GM23248 (cell line): ENCODE measurements around the gene CDCA3.

ENCODE experiments used
- EZH2 ChIP-seq: fragments of 200-600 bp; sonication (generic); IDR thresholded peaks from 2 replicates; pipeline ENCODE4 v1.6.1; 2018; ENCODE audit warnings: antibody characterized with exemption, mild to moderate bottlenecking; ENCODE audit not compliant: insufficient read depth, poor library complexity, severe bottlenecking
- EZH2phosphoT487 ChIP-seq: fragments of 200-600 bp; sonication (generic); IDR thresholded peaks from 2 replicates; pipeline ENCODE4 v1.6.1; 2018; ENCODE audit warnings: antibody characterized with exemption, moderate library complexity, mild to moderate bottlenecking, low read depth; ENCODE audit not compliant: insufficient read depth

- TF ChIP-seq EZH2, result no peak
- TF ChIP-seq EZH2phosphoT487, result no peak
Measured at GRCh38 chr12:6827982-6828780, 22.9 kb downstream of the CDCA3 start, which contains the start of gene P3H3.
